PC-3 (cell line): ENCODE results near the gene MAEA.

Source experiments
- CTCF ChIP-seq: fragments of 300-600 bp; sonication (generic); conservative IDR thresholded peaks from 2 replicates; pipeline ENCODE4 v1.5.1; 2017; ENCODE audit warnings: antibody characterized with exemption, low read depth, mild to moderate bottlenecking, low read length
- EZH2 ChIP-seq: fragments of 300-600 bp; sonication (generic); IDR thresholded peaks from one replicate; pipeline ENCODE4 v1.6.1; 2017; ENCODE audit warnings: antibody characterized with exemption, mild to moderate bottlenecking, low read length; ENCODE audit not compliant: unreplicated experiment

GRCh38 chr4:1382776-1383727 is 93.4 kb downstream of the MAEA start:
- TF ChIP-seq EZH2 (no peak), CTCF (no peak)
